Suprapubic skin (tissue), 3 donors: ENCODE results near the gene TBC1D24.

Experiments
- POLR2AphosphoS5 ChIP-seq, 3 donors: sonication (generic); formaldehyde crosslinking; IDR thresholded peaks; one replicate each; pipeline ENCODE4 v1.6.1; 2017; ENCODE audit warnings: antibody characterized with exemption in 3 of 3
- TF ChIP-seq, protein P1 (sequence below), 2 donors: fragments of 200-600 bp in 1 of 2; fragments of 450-650 bp in 1 of 2; sonication (generic) in 1 of 2; IDR thresholded peaks; one replicate each; pipeline ENCODE4 v1.5.1; 2016 to 2019; ENCODE audit warnings: antibody characterized with exemption in 2 of 2, mild to moderate bottlenecking in 1 of 2, moderate library complexity in 1 of 2

DNA sequence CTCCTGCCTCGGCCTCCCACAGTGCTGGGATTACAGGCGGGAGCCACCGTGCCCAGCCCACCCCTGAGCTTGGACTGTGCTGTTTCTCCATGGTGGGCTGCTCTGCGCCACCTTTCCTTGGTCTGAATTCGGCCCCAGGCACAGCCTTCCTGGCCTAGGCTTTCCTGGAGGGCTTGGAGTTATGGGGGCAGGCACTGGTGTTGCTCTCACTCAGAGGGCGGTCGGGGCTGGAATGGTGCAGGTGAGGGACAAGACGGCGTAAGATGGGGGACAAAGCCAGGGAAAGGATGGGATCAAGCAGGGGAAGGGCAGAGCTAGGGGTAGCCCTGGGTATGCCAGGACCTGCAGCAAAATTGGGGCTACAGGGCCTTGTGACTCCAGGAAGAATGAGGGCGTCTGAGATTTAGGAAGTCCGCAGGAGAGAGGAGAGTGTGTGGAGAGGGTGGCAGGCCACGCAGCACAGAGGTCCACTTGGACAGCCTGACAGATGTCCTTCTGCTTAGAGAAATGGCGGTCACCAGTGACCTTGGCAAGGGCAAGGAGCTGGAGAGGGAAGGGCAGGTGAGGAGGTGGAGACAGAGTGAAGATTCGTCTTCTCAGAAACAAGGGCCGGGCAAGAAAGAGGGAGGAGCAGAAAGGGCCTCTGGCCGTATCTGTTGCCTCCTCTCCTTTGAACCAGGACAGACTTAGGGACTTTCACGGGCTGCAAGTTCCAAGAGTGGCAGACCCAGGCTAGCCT lies 37.2 kb downstream of the TBC1D24 start:
- TF ChIP-seq, protein P1, sequence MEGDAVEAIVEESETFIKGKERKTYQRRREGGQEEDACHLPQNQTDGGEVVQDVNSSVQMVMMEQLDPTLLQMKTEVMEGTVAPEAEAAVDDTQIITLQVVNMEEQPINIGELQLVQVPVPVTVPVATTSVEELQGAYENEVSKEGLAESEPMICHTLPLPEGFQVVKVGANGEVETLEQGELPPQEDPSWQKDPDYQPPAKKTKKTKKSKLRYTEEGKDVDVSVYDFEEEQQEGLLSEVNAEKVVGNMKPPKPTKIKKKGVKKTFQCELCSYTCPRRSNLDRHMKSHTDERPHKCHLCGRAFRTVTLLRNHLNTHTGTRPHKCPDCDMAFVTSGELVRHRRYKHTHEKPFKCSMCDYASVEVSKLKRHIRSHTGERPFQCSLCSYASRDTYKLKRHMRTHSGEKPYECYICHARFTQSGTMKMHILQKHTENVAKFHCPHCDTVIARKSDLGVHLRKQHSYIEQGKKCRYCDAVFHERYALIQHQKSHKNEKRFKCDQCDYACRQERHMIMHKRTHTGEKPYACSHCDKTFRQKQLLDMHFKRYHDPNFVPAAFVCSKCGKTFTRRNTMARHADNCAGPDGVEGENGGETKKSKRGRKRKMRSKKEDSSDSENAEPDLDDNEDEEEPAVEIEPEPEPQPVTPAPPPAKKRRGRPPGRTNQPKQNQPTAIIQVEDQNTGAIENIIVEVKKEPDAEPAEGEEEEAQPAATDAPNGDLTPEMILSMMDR (IDR thresholded peaks at IDR 0.05), result no peak
- no peak for TF ChIP-seq POLR2AphosphoS5 (IDR thresholded peaks at IDR 0.05)
